Neural cell (in vitro differentiated cells): ENCODE data around the gene ZAP70.

Source experiments
- EP300 ChIP-seq: fragments of 450-650 bp; conservative IDR thresholded peaks from 2 replicates; pipeline ENCODE4 v1.6.1; 2014; ENCODE audit warnings: antibody characterized with exemption, mild to moderate bottlenecking, moderate library complexity; ENCODE audit not compliant: poor library complexity, severe bottlenecking
- EZH2 ChIP-seq: fragments of 200-600, 300-800 bp; shearing (Covaris generic), sonication (generic); IDR thresholded peaks from 2 replicates; pipeline ENCODE4 v1.6.1; 2014; ENCODE audit warnings: antibody characterized with exemption, low read length, borderline replicate concordance, mild to moderate bottlenecking; ENCODE audit not compliant: insufficient read depth, poor library complexity, severe bottlenecking
- TAF1 ChIP-seq: IDR thresholded peaks from 2 replicates; pipeline ENCODE4 v1.6.1; 2012; ENCODE audit warnings: low read depth
- TF ChIP-seq, protein P1 (sequence below): fragments of 450-650 bp; IDR thresholded peaks from 2 replicates; pipeline ENCODE4 v1.5.1; 2014; ENCODE audit warnings: antibody characterized with exemption, mild to moderate bottlenecking, moderate library complexity; ENCODE audit not compliant: poor library complexity, severe bottlenecking
- TF ChIP-seq, protein P2 (sequence below): IDR thresholded peaks from 2 replicates; pipeline ENCODE4 v1.6.1; 2012; ENCODE audit warnings: borderline replicate concordance

DNA sequence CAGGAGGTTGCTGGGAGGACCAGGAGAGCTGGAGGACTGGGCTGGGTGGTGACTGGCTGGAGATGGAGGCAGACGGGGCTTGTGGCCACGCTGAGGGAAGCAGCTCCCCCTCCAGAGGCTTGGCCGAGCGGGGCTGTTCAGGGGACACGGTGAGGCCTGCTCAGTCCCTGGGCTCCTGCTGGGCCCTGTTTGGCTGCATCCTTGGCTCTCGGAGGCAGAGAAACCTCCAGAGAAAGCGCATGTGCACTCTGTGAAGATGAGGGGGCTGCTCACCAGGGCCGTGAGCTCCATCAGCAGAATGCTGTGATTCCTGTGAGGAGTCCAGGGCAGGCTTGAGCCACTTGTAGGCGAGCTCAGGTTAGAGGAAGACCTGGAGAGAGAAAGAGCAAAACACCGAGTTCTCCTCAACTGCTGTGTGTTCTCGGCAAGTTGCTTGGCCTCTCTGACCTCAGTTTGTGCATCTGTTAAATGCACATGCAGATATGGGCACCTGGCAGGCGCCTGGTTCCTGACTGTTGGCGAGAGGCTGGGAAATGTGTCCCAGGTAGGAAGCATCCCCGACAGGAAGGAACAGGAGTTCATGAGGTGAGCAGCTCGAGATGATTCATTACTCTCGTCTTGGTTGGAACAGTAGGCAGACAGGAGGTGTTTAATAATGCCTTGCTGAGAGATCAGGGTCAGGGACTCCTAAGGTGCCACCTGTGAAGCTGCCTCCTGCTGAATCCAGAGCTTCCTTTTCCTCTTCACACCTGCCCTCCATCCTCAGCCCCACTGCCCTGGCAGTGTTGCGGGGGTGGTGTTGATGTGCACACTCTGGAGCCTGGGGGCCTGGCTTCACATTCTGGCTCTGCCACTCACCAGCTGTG, 941 bp downstream of the ZAP70 start:
- TF ChIP-seq, protein P1, sequence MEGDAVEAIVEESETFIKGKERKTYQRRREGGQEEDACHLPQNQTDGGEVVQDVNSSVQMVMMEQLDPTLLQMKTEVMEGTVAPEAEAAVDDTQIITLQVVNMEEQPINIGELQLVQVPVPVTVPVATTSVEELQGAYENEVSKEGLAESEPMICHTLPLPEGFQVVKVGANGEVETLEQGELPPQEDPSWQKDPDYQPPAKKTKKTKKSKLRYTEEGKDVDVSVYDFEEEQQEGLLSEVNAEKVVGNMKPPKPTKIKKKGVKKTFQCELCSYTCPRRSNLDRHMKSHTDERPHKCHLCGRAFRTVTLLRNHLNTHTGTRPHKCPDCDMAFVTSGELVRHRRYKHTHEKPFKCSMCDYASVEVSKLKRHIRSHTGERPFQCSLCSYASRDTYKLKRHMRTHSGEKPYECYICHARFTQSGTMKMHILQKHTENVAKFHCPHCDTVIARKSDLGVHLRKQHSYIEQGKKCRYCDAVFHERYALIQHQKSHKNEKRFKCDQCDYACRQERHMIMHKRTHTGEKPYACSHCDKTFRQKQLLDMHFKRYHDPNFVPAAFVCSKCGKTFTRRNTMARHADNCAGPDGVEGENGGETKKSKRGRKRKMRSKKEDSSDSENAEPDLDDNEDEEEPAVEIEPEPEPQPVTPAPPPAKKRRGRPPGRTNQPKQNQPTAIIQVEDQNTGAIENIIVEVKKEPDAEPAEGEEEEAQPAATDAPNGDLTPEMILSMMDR = no peak
- TF ChIP-seq TAF1 = no peak
- no peak for TF ChIP-seq EZH2
- TF ChIP-seq, protein P2, sequence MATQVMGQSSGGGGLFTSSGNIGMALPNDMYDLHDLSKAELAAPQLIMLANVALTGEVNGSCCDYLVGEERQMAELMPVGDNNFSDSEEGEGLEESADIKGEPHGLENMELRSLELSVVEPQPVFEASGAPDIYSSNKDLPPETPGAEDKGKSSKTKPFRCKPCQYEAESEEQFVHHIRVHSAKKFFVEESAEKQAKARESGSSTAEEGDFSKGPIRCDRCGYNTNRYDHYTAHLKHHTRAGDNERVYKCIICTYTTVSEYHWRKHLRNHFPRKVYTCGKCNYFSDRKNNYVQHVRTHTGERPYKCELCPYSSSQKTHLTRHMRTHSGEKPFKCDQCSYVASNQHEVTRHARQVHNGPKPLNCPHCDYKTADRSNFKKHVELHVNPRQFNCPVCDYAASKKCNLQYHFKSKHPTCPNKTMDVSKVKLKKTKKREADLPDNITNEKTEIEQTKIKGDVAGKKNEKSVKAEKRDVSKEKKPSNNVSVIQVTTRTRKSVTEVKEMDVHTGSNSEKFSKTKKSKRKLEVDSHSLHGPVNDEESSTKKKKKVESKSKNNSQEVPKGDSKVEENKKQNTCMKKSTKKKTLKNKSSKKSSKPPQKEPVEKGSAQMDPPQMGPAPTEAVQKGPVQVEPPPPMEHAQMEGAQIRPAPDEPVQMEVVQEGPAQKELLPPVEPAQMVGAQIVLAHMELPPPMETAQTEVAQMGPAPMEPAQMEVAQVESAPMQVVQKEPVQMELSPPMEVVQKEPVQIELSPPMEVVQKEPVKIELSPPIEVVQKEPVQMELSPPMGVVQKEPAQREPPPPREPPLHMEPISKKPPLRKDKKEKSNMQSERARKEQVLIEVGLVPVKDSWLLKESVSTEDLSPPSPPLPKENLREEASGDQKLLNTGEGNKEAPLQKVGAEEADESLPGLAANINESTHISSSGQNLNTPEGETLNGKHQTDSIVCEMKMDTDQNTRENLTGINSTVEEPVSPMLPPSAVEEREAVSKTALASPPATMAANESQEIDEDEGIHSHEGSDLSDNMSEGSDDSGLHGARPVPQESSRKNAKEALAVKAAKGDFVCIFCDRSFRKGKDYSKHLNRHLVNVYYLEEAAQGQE = no peak
- TF ChIP-seq EP300 = no peak
